Measurements from ENCODE around the gene CCDC201. TPM values are rescaled to one million over a fixed set of nuclear protein-coding genes. Genes with fewer than 3 reads are reported as not detected.

Gene CCDC201
- total RNA-seq, 2 donors from 2014 or later, result not detected

DNA sequence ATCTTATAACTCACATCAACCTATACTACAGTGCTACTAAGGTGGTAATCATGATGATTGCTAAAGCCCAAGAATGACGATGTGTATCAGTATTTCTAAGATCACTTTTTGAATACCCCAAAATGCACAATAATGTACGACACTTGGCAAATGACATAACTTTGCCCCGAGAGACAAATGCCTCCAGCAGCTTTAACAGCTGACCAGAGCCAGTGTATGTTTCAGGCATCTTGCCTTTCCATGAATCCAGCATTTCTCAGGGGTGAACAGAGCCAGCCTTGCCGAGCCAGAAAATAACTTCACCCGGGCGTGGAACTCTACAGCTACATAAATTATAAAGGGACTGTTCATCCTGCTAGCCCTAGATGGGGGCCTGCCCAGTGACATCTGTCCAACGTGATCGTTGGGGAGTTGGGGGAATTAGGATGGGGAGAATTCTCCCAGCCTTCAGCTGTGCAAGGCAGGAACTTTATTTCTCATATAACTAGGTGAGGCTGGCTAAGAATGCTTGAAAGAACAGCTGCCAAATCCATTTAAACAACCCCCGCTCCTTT lies 46.4 kb upstream of the CCDC201 start:
- TF ChIP-seq, protein P1, sequence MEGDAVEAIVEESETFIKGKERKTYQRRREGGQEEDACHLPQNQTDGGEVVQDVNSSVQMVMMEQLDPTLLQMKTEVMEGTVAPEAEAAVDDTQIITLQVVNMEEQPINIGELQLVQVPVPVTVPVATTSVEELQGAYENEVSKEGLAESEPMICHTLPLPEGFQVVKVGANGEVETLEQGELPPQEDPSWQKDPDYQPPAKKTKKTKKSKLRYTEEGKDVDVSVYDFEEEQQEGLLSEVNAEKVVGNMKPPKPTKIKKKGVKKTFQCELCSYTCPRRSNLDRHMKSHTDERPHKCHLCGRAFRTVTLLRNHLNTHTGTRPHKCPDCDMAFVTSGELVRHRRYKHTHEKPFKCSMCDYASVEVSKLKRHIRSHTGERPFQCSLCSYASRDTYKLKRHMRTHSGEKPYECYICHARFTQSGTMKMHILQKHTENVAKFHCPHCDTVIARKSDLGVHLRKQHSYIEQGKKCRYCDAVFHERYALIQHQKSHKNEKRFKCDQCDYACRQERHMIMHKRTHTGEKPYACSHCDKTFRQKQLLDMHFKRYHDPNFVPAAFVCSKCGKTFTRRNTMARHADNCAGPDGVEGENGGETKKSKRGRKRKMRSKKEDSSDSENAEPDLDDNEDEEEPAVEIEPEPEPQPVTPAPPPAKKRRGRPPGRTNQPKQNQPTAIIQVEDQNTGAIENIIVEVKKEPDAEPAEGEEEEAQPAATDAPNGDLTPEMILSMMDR (IDR thresholded peaks at IDR 0.05), result no peak
- no peak overlapping the region for H3K27ac ChIP-seq
- H3K4me1 ChIP-seq, result peaks cover 0 to 51% of the 10 kb centered on the region in 2 donors
- peak; percentile 49 for DNase-seq (ENCODE audit: low spot score)
- H3K9me3 ChIP-seq, result no peaks in the 10 kb centered on the region
- H3K36me3 ChIP-seq, result peaks cover 8% of the 10 kb centered on the region
- no peaks in the 10 kb centered on the region for H3K27me3 ChIP-seq
- H3K4me3 ChIP-seq, result peak overlapping the region; percentile 39 to 56

DNA sequence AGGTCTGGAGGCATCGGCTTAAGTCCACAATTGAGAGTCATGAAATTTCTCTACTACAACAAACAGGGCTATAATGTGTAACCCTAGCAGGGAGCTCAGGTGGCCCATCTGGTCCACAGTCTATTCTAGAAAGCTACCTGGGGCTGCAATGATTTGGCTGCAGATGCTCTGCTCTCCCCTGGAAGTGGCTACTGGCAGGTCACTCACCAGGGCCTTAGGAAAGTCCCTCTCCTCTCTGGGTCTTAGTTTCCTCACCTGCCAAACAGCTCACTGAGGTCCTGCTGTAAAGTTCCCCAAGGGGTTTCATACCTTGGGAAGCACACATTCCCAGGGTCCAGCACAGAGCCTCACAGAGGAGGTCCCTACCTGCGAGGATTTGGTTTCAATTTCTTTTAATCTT lies 45.7 kb upstream of the CCDC201 start:
- TF ChIP-seq, protein P1 (IDR thresholded peaks at IDR 0.05), result no peak
- Histone ChIP-seq H3K27me3 (no peaks in the 10 kb centered on the region), H3K4me3 (peak overlapping the region in 1 of 2 donors; percentile 21)

DNA sequence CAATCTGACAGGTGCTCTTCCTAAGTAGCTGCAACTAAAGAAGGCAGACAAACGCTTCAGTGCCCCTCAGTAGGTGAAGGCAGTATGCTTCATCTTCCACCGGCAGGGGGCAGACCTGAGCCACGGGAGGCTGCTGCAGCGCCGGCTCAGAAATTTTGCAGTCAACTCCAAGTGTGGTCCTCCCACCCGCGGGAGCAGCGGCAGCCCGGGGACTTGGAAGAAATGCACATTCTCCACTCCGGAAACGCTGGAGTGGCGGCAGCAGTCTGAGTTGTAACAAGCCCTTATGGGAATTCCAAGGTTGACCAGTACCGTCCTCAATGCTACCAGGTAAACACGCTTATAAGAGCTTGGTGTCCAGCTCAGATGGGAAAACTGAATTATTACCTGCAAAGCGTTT lies 44.8 kb upstream of the CCDC201 start:
- Histone ChIP-seq H3K9me3 (no peaks in the 10 kb centered on the region), H3K36me3 (peaks cover 8% of the 10 kb centered on the region), H3K4me1 (peaks cover 0 to 37% of the 10 kb centered on the region in 2 donors), H3K4me3 (peak overlapping the region in 1 of 2 donors; percentile 21), H3K27me3 (no peaks in the 10 kb centered on the region), H3K27ac (no peak overlapping the region)
- TF ChIP-seq, protein P1 (IDR thresholded peaks at IDR 0.05), result peak; percentile 96
- peak; percentile 75 for DNase-seq (ENCODE audit: low spot score)

More for the DNA sequence above, 45.7 kb upstream of the CCDC201 start:
- Histone ChIP-seq H3K9me3 (no peaks in the 10 kb centered on the region), H3K4me1 (peaks cover 0 to 45% of the 10 kb centered on the region in 2 donors), H3K36me3 (peaks cover 8% of the 10 kb centered on the region), H3K27ac (no peak overlapping the region)
- no peak for DNase-seq (ENCODE audit: low spot score)

DNA sequence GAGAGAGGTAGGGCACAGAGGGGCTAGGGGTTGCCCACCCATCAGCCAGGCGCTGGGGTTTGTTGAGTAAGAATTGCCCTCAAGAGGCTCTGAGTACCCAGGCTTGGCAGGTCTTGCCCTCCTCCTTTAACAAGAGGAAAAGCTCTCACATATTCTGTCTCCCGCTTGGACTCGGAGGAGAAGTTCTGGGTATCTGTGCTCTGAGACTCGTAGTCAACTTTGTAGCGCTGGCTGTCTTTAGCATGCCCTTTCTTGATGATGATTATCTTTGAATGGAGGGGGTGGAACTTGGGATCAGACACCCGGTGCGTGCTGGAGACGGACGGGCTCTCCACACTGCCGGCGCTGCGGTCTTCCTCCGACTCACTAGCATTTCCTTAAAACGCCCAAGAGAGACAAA lies 44.2 kb upstream of the CCDC201 start:
- H3K4me1 ChIP-seq, result peaks cover 0 to 31% of the 10 kb centered on the region in 2 donors
- H3K9me3 ChIP-seq, result no peaks in the 10 kb centered on the region
- peak; percentile 43 for DNase-seq (ENCODE audit: low spot score)
- no peak overlapping the region for H3K27ac ChIP-seq
- TF ChIP-seq, protein P1 (IDR thresholded peaks at IDR 0.05), result no peak
- H3K4me3 ChIP-seq, result no peak overlapping the region
- peaks cover 8% of the 10 kb centered on the region for H3K36me3 ChIP-seq
- H3K27me3 ChIP-seq, result no peaks in the 10 kb centered on the region

DNA sequence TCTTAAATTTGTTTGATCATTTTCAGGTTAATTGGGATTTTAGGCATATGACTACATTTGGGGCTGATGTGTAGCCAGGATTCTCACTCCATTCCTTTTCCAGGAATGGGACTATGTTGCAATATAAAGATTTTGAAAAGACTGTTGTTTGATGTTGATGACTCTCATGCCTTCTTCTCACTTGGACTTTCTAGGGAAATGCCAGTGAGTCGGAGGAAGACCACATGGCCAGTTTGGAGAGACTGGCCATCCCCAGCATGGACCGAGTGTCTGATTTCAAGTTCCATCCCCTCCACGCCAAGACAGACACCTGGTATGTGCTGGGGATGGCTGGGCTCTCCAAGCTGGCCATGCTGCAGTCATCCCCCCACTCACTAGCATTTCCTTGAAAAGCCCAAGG lies 42.7 kb upstream of the CCDC201 start:
- H3K36me3 ChIP-seq, result peaks cover 8% of the 10 kb centered on the region

More for the DNA sequence above, 42.7 kb upstream of the CCDC201 start:
- Histone ChIP-seq H3K27ac (no peak overlapping the region), H3K9me3 (no peaks in the 10 kb centered on the region), H3K27me3 (no peaks in the 10 kb centered on the region), H3K4me3 (no peak overlapping the region), H3K4me1 (peaks cover 0 to 20% of the 10 kb centered on the region in 2 donors)
- DNase-seq (ENCODE audit: low spot score), result no peak
- TF ChIP-seq, protein P1 (IDR thresholded peaks at IDR 0.05), result no peak

All from right atrium auricular region (tissue), 2 donors.